GM21619 (cell line): ENCODE results near the gene CAPN8.

Experiments used
- ATAC-seq: cut with Tn5 transposase; IDR thresholded peaks from one replicate; pipeline ENCODE4 v1.9.1; 2021; ENCODE audit not compliant: unreplicated experiment

Gene CAPN8

GRCh38 chr1:223702735-223703667, 37.5 kb upstream of the CAPN8 start:
- no peak for ATAC-seq

- ATAC-seq = no peak
Observed at GRCh38 chr1:223700942-223701637, 35.6 kb upstream of the CAPN8 start.

- ATAC-seq = no peak
Observed at GRCh38 chr1:223700388-223700918, 35.0 kb upstream of the CAPN8 start.

- no peak for ATAC-seq
Observed at GRCh38 chr1:223695941-223696340, 30.4 kb upstream of the CAPN8 start.

- ATAC-seq = no peak
Observed at GRCh38 chr1:223695014-223695548, 29.6 kb upstream of the CAPN8 start.

- no peak for ATAC-seq
Observed at GRCh38 chr1:223691121-223691520, 25.6 kb upstream of the CAPN8 start.

GRCh38 chr1:223684488-223684792, 18.9 kb upstream of the CAPN8 start:
- ATAC-seq = no peak

GRCh38 chr1:223683586-223684487, 18.3 kb upstream of the CAPN8 start:
- ATAC-seq = no peak

- no peak for ATAC-seq
Observed at GRCh38 chr1:223682502-223682901, 17.0 kb upstream of the CAPN8 start.

GRCh38 chr1:223680188-223680587, 14.7 kb upstream of the CAPN8 start:
- ATAC-seq = no peak

- no peak for ATAC-seq
Observed at GRCh38 chr1:223678841-223679240, 13.3 kb upstream of the CAPN8 start.

- no peak for ATAC-seq
Observed at GRCh38 chr1:223674119-223674890, 8.8 kb upstream of the CAPN8 start.

- peak; percentile 48 for ATAC-seq
Observed at GRCh38 chr1:223670458-223671159, 5.1 kb upstream of the CAPN8 start.

GRCh38 chr1:223669003-223669795, 3.7 kb upstream of the CAPN8 start:
- no peak for ATAC-seq

GRCh38 chr1:223667484-223668182, 2.1 kb upstream of the CAPN8 start:
- no peak for ATAC-seq

- ATAC-seq = no peak
Observed at GRCh38 chr1:223664106-223664505, 1.4 kb downstream of the CAPN8 start.

GRCh38 chr1:223662943-223663342, 2.6 kb downstream of the CAPN8 start:
- ATAC-seq = no peak

GRCh38 chr1:223659711-223660110, 5.8 kb downstream of the CAPN8 start:
- no peak for ATAC-seq
